Fibroblast of skin of left biceps (primary cell): ENCODE results near the gene GJB2.
"Not testable (repeated sequence)": the region's sequence is repeated elsewhere in the genome, so short reads cannot be mapped to it uniquely, and the experiment has no call there.

Experiments
- DNase-seq, 2 experiments: peaks; one replicate each; pipeline ENCODE4 v3.0.0-alpha.2; 2013; ENCODE audit warnings: low read depth in 2 of 2

GJB2 gene

DNA sequence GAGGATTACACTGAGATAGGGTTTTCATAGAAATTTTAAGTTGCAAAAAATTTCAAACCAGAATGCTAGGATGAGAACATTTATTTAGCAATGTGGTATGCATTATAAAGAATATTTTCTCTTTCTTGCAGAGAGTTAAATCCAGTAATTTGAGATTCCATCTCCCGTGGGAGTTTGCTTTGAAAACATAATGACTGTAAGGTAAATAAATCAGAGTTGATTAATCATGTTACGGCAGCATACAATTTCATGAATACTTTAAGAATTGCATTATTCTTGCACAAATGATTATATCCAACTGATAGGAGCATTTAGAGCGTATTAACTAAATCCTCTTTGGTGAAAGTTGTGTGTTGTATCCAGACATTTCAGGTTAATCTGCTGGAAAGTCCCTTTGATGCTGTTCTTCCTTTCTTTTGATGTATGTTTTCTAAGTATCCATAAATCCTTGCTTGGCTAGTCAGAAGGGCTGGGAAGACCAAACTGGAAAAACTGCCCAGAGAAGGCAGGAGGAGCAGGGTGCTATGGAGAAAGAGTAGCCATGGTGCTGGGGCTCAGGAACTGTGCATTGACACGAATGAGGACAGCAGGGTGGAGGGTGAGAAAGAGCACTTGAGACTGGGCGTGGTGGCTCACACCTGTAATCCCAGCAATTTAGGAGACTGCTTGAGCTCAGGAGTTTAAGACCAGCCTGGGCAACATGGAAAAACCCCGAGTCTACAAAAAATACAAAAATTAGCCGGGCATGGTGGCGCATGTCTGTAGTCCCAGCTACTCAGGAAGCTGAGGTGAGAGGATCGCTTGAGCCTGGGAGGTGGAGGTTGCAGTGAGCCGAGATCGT is 27.1 kb downstream of the GJB2 start:
- DNase-seq = no peak

DNA sequence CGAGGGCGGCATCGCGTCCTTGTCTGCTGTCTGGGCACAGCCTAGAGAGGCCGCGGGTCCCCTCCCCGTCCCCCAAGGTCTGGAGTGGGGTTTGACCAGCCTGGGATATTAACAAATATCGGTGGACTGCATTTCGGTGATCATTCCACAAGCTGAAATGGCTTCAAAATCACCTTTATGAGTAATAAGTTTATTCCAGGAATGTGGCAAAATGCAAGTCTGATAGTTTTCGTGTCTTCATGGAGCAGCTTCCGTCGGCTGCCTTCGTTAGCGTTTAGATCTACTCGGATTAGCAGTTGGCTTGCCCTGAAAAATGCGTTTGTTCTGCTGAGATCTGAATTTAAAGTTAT is 30.8 kb downstream of the GJB2 start:
- DNase-seq = no peak

DNA sequence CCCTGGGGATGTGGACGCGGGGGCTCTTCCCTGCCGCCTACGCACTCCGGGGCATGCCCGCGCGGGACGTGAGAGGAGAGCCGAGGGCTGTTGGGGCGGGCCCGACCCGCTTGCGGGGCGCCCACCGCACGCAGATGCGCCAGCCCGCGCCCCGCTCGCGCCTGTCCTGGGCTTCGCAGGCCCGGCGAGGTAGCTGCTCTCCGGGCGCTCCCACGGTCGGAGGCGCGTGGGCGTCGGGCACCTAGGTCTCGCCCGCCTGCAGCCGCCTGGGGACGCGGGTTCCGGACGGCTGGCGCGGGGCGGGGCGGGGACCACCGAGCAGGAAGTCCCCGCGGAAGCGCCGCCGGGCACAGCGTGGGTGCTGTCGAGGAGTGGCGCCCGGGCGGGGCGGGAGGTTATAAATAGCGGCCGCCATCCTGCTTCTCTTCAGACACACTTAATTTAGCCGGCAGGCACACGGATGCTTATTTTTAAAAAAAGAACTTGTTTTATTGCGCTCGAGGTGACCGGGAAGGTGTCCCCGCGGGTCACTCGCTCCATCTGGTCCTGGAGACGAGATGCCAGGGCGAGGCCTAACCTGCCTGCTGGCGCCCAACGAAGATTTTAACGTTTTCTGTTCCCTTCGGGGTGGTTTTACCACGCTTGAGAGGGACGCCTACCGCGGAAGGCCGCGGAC is 31.3 kb downstream of the GJB2 start:
- DNase-seq = no peak

DNA sequence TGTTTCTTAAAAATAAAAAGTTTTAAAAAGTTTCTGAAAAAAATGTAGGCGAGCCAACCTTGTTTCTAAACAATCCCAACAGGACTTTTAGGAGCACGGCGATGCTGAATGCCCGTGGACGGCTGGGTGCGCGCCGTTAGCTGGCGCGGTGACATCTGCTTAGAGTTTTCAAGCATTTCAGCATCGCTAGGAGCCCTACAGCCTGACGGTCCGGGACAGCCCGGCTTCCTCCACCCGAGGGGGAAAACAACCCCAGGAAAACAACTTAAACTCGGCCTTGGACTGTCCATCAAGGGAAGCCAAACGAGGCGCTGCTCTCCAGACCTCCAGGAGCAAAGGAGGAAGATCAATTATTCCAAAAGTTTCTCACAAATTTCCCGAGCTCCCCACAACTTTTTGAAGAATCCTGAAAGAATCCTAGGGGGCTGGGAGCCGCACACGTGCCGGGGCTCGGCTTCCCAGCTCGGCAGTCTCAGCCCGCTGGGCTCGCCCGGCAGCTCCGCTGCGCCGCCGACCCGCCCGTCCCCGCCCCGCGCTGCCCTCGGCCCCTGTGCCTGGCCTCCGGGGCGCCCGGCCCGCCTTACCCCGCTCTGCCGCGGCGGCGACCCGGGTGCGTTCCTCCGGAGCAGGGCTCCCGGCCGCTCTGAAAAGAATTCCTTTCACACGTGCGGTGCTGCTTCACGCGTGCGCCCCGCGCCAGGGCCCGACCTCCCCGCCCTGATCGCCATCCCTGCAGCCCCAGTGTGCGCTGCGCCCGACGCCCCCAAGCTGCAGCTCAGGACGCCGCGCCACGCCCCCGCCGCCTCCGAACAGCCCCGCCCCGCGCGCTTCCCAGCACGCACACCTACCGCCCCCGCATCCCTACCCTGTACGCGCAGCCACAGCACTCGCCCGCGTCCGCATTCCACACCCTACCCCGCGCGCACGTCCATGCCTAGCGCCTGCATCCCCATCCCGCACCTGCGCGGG is 32.1 kb downstream of the GJB2 start, which contains the start of gene GJA3:
GJA3 (minus strand) TSS at position 747 of the 969 bp plus-strand sequence. CDS start 17,764 bp downstream, outside the sequence.
- DNase-seq = no peak

DNA sequence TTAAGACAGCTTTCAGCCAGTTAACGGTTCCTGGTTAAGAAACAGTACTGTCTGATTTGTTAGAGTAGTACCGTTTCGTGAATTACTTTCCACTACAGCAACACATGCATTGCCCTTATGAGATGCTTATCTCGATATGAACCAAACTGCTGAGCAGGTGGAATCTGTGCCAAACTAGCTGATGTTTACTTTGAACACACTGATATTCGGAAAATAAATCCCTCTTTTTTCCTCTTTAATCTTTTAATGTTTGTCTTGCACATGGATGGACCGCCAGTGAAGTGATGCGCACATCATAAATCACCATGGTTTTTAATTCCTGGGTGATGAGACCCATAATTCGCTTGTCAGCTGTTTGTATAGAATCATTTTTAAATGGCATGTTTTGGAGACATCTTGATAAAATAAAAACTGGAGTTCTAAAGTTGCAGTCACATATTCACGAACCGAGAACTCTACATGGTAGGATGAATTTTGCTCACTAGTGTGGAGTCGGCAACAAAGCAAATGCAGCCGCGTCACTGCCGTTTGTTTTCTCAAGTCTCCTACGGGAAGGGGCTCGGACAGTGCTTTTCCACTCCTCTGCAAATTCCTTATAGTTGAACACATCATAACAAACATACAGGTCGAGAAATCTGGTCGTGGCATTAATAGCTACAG is 33.0 kb downstream of the GJB2 start:
- DNase-seq = no peak

DNA sequence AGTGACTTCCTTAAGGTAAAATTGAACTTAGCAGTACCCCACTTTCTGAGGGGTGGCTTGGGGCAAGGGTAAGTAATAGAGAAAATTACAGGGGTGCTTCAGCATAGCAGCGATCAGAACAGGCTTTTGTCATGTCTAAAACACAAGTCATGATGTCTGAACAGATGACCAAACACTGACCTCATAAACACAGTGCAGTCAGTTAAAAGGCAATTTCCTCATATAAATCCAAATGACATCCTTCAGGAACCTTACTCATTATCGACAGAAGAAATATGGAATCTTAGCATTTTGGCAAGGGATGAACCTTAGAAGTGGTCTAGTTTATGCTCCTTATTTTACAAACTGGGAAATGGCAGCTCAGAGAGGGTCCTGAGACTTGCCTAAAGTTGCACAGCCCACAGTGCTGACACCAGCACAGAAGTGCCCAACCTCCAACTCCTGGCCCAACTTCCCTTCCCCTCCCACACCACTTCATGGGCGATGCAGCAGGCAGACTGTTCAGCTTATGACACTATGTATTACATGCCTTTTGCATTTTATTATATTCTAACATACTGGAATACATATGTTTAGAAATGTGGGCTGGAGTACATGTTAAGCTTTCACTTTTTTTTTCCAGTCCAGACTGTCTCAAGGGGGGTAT is 35.5 kb downstream of the GJB2 start:
- no peak for DNase-seq

DNA sequence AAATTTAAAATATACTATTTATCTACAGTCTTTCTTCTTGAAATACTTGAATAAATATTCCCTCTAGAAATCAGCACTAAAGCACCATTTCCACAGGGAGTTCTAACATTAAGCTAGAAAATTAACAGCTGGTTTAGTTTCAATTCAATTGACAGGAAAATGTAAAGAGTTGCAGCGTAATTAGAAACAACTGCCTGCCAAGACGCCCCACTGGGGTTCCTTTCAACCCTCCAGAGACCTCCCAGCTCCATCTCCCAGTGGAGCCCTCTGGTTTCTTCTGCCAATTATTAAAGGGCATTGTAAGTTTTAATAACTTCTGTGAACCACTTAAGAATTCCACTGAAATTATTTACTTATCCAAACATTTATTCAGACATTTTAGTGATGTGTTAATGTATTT is 36.0 kb downstream of the GJB2 start:
- DNase-seq = no peak

DNA sequence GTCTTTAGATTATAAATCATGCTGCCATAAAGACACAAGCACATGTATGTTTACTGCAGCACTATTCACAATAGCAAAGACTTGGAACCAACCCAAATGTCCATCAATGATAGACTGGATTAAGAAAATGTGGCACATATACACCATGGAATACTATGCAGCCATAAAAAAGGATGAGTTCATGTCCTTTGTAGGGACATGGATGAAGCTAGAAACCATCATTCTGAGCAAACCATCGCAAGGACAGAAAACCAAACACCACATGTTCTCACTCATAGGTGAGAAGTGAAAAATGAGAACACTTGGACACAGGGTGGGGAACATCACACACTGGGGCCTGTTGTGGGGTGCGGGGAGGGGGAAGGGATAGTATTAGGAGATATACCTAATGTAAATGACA is 39.4 kb downstream of the GJB2 start:
- not testable (repeated sequence) for DNase-seq

DNA sequence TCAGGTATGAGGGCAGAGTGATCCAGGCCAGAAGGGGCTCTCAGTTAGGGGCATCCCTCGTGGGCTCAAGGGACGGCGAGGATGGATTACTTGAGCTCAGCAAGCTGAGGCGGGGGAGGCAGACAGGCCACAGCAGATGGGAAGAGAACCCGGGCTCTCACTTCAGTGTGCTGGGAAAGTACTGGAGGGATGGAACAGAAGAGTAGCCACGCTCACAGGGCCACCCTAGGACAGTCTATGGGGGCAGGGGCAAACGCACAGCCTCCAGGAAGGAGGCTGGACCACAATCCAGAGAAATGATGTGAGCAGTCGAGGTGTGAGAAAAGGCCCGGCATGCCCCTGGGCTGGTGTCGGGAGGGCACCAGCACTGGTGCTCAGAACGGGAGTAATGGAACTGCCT is 41.1 kb downstream of the GJB2 start:
- no peak for DNase-seq

DNA sequence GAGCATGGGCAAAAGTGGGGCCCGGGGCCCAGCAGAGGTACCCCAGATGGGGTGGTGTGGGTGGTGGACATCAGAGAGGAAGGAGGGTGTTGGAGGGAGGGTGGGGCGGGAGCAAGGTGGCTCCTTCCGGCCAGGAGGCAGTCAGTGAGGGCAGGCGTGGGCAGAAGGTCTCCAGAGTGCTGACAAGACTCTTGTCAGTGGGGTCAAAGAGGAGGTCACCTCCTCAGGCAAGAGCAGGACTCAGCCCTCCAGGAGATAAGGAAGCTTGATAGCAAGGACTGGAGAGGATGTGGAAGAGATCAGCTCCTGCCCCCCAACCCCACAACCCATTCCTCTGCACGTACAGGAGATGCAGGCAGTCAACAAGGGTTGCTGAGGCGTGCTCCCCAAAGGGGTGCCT is 41.7 kb downstream of the GJB2 start:
- DNase-seq = no peak

DNA sequence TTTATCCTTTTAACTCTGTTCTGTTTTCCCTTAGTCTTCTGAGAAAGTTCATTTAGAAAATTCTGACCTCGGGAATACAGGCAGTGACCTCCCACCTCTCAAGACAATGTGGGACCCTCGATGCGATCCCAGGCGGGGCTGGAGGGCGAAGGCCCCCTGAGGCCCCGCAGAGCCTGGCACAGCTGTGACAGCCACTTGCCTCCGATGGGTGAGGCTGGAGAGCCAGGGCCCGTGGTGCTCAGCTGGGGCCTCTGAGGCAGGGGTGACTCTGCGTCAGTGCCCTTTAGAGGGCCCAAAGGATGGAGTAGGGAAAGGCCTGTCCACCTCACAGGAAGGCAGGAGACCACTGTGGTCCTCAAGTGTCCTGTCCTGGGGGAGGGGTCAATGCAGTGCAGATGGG is 42.2 kb downstream of the GJB2 start:
- DNase-seq = no peak

DNA sequence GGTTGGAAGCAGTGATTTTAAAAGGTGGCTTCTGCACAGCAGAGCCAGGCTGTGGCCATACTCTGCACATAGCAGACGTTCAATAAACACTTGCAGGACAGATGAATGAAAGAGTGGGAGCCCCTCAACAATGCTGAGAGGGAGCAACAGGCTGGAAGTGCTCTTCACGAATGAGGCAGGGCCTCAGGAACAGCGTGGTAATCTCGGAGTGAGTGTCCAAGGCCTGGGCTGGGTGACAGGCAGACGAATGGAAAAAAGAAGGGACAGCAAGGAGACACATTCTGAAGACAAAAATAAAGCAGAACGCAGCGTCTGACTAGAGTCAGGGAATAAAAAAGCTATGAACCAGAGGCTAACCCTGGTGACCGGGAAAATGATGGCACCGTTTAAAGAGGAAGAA is 43.0 kb downstream of the GJB2 start:
- no peak for DNase-seq

DNA sequence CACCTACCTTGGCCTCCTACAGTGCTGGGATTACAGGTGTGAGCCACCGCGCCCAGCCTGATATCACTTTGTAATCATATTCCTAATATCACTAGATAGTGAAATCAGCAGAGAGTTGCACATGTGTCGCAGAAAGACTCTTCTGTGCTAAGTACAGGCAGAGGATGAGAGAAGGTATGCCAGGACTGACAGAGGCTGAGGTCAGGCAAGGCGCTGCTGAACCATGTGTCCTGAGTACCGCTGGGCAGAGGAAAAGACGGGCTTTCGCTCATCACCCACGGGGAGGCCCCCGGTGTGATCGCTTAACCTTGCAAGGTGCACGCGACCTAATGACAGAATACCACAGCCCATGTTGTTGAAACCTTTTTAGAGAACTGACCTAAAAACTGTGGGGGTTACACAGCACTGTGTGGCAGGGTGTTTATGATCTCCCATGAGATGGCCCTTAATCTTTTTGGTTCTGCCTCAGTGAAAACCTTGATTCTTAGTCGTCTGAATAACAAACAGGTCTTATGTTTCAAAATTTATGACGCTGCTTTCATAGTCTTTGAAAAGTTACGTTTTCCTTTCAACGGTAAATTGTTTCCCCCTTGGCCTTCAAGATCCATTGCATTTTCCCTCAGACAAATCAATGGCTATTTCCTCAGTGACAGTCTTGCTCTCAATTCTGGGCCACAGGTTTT is 44.1 kb downstream of the GJB2 start:
- no peak for DNase-seq

DNA sequence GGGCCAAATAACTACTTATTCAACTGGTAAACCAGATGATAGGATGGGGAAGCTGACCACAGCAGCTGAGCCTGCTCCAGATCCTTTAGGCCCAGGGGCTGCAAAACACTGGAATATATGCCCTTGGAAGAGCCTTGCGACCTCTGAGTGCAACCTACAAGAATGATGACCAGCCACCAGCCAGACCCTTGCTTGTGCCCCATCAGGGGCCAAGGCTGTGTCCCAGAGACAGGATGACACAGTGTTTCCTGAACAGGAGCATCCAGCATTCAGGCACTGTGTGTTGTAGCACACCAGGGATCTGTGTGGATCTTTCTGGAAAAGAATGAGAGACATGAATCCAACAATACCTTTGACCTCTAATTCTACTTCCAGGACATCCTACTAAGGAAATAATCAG is 46.4 kb downstream of the GJB2 start:
- no peak for DNase-seq

DNA sequence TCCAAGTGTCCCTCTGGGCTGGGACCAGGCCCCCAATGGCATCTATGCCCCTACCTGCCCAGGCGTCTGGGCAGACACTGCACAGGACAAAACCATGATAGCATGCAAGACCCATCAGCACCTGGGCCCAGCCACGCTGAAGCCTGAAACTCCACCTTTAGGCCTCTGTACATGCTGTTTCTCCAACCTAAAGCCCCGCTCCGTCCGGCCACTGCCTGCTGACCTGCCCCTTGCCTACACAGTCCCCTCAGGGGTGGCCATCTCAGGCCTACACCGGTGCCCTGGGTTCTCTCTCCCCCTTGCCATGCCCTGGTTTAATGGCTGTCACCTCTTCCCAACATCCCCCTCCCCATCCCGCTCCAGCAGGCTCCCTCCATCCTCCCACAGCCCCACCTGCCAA is 47.2 kb downstream of the GJB2 start:
- no peak for DNase-seq

DNA sequence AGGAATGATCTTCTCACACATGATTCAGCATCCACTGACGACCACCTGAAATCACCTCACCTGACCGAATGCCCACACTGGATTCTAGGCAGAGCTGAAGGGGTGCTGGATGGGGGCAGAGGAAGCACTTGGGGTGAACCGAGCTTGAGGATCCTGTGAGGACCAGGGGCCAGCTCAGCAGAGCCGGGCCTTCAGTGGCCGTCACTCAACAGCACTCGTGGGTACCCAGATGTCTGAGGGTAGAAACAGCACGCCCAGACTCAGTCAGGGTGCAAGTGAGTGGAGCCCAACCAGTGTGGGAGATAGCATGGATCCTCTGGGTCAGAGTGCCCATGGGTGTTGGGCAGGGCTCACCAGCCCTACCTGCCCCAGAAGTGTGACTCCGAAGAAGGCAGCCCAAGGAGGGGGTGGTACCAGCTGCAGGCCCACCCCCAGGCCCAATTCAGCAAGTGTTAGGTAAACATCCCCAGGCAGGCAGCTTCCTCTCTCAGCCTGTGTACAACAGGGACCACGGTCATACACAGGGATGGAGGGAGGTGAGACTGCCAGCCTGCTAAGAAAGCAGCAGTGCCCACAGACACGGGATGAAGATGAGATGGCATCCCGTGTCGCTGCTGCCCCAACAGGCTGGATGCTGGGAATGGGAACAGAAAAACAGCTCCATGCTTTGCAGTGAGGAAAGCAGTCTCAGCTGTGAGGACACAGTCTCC is 48.4 kb downstream of the GJB2 start:
- DNase-seq = no peak

DNA sequence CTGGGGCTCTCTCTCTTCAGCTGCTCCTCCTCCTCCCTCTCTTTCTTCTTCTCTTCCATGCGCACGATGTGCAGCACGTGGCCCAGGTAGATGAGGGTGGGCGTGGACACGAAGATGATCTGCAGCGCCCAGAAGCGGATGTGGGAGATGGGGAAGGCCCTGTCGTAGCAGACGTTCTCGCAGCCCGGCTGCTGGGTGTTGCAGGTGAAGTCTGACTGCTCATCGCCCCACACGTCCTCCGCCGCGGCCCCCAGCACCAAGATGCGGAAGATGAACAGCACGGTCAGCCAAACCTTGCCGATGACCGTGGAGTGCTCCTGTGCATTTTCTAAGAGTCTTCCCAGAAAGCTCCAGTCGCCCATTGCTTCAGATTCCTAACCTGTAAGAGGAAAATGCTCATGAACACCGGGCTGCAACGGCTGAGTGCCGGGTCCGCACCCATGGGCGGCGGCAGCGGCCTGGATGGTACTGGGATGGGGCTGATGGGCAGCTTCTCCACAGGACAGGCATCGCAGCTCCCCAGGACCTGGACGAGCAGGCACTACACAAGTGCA is 49.7 kb downstream of the GJB2 start:
- no peak for DNase-seq

DNA sequence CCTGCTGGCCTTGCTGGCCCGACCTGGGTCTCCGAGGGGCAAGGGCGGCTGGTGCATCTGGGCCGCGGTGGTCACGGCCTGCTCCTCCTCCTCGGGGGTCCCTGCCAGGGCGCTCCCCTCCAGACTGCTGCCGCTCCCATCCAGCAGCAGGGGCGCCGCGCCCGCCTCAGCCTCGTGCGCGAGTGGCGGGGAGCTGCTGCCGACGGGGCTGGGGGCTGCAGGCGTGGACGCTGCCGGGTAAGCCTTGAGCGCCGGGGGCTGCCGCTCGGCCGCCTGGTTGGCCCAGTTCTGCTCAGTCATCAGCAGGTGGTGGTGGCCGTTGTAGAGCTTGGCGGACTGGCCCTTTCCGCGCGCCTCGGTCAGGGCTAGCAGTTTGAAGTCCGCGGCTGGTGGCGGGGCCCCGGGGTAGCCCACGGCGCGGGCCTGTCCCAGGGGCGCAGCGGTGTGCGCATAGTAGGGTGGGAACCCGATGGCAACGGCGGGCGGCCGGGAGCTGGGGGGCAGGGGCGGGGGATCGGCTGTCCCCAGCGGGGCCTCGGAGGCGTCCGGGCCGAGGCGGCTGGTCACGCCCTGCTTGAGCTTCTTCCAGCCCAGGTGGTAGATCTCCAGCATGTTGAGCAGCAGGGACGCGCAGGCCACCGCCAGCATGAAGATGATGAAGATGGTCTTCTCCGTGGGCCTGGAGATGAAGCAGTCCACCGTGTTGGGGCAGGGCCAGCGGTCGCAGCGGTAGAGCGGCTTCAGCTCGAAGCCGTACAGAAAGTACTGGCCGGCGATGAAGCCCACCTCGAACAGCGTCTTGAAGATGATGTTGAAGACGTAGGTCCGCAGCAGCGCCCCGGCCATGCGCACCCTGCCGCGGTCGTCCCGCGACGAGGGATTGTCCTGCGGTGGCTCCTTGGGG is 50.5 kb downstream of the GJB2 start:
- no peak for DNase-seq
